ENCODE data around the gene TIMD4. TPM values are rescaled to one million over a fixed set of nuclear protein-coding genes. Genes with fewer than 3 reads are reported as not detected.

The TIMD4 gene
- total RNA-seq, 1 donor from 2014 or later = not detected

DNA sequence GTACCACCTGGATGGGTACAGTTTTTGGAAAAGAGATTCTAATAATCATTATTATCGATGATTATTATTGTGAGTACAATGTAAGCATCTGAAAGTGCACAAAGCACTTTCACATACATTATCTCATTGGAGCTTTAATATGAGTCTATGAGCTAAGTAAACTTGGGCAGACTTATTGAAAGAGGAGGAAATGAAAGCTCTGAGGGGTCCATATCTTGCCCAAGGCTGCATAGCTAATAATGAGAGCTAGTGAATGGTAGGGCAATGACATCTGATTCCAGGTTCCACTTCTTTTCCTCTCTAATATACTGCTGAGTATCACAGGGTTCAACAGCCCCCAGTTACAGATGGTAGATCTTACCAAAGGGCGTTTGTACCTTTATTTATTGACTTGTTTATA is 26.1 kb downstream of the TIMD4 start:
- Histone ChIP-seq H3K4me2 (ENCODE audit: low read length) (no peak overlapping the region), H3K9me3 (ENCODE audit: insufficient read depth, low read depth, low read length) (no peaks in the 10 kb centered on the region), H2AFZ (ENCODE audit: low read depth, low read length) (no peak overlapping the region), H3K4me1 (ENCODE audit: insufficient read depth, low read length) (no peaks in the 10 kb centered on the region), H3K4me3 (ENCODE audit: insufficient read depth, low read depth, low read length) (no peak overlapping the region), H3K27ac (ENCODE audit: low read depth, low read length) (no peak overlapping the region), H4K20me1 (ENCODE audit: insufficient read depth, low read length) (no peaks in the 10 kb centered on the region), H3K36me3 (ENCODE audit: insufficient read depth, low read length) (no peaks in the 10 kb centered on the region), H3K27me3 (ENCODE audit: insufficient read depth, low read length) (no peaks in the 10 kb centered on the region), H3K79me2 (ENCODE audit: insufficient read depth, low read length) (no peaks in the 10 kb centered on the region), H3K9ac (ENCODE audit: low read length) (no peak overlapping the region)
- no peak for DNase-seq (ENCODE audit: low read depth)
- Mint-ChIP-seq H3K27me3 (ENCODE audit: low read depth, unreplicated experiment) (no peaks in the 10 kb centered on the region), H3K36me3 (ENCODE audit: low read depth, unreplicated experiment) (no peaks in the 10 kb centered on the region), H3K4me1 (ENCODE audit: low read depth, unreplicated experiment) (no peaks in the 10 kb centered on the region), H3K27ac (ENCODE audit: unreplicated experiment) (no peak overlapping the region), H3K9me3 (ENCODE audit: unreplicated experiment) (peaks cover 12% of the 10 kb centered on the region), H3K4me3 (ENCODE audit: unreplicated experiment) (no peak overlapping the region)
- TF ChIP-seq, protein P1, sequence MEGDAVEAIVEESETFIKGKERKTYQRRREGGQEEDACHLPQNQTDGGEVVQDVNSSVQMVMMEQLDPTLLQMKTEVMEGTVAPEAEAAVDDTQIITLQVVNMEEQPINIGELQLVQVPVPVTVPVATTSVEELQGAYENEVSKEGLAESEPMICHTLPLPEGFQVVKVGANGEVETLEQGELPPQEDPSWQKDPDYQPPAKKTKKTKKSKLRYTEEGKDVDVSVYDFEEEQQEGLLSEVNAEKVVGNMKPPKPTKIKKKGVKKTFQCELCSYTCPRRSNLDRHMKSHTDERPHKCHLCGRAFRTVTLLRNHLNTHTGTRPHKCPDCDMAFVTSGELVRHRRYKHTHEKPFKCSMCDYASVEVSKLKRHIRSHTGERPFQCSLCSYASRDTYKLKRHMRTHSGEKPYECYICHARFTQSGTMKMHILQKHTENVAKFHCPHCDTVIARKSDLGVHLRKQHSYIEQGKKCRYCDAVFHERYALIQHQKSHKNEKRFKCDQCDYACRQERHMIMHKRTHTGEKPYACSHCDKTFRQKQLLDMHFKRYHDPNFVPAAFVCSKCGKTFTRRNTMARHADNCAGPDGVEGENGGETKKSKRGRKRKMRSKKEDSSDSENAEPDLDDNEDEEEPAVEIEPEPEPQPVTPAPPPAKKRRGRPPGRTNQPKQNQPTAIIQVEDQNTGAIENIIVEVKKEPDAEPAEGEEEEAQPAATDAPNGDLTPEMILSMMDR (IDR thresholded peaks at IDR 0.05; ENCODE audit: insufficient read depth, low read depth, low read length) = no peak
- no peak for TF ChIP-seq EZH2 (IDR thresholded peaks at IDR 0.05; ENCODE audit: insufficient read depth, low read length)
- FAIRE-seq = no peak

DNA sequence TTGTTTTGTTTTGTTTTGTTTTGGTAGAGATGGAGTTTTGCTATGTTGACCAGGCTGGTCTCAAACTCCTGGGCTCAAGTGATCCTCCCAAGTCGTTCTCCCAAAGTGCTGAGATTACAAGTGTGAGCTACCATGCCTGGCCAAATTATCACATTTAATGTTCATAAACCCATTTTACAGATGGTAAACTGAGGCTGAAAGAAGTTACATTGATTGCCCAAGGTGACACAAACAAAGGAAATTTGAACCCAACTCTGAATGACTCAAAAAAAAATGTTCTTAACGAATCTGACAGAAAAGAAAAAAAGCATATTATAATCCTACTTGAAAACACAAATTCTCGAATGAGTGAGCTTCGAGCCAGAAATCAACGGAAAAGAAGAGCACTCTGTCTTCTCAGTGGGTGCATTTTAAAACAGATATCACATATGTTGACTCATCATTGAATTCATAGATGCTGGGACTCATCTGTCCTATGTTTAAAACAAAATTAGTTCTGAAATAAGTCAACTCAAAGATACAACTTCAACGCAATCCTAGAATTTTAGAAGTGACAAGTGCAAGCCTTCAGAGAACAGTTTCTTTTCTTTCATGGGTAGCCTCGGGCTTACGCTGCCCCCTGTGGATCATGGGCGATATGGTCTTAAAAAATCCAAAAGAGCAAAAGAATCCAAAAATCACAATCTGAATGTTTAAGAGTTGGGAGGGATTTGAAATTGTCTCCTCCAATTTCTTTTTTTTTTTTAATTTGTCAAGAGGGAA is 28.4 kb downstream of the TIMD4 start:
- H3K4me3 Mint-ChIP-seq (ENCODE audit: unreplicated experiment) = no peak overlapping the region
- no peak overlapping the region for H3K27ac ChIP-seq (ENCODE audit: low read depth, low read length)
- H3K79me2 ChIP-seq (ENCODE audit: insufficient read depth, low read length) = no peaks in the 10 kb centered on the region
- H3K36me3 Mint-ChIP-seq (ENCODE audit: low read depth, unreplicated experiment) = no peaks in the 10 kb centered on the region
- H3K27me3 Mint-ChIP-seq (ENCODE audit: low read depth, unreplicated experiment) = no peaks in the 10 kb centered on the region
- H4K20me1 ChIP-seq (ENCODE audit: insufficient read depth, low read length) = no peaks in the 10 kb centered on the region
- no peak overlapping the region for H3K4me2 ChIP-seq (ENCODE audit: low read length)
- no peak overlapping the region for H2AFZ ChIP-seq (ENCODE audit: low read depth, low read length)
- no peak overlapping the region for H3K27ac Mint-ChIP-seq (ENCODE audit: unreplicated experiment)
- H3K4me1 ChIP-seq (ENCODE audit: insufficient read depth, low read length) = no peaks in the 10 kb centered on the region
- TF ChIP-seq, protein P1 (IDR thresholded peaks at IDR 0.05; ENCODE audit: insufficient read depth, low read depth, low read length) = peak; percentile 12
- no peak for TF ChIP-seq EZH2 (IDR thresholded peaks at IDR 0.05; ENCODE audit: insufficient read depth, low read length)
- no peak overlapping the region for H3K9ac ChIP-seq (ENCODE audit: low read length)
- no peaks in the 10 kb centered on the region for H3K27me3 ChIP-seq (ENCODE audit: insufficient read depth, low read length)
- no peaks in the 10 kb centered on the region for H3K9me3 ChIP-seq (ENCODE audit: insufficient read depth, low read depth, low read length)
- H3K4me3 ChIP-seq (ENCODE audit: insufficient read depth, low read depth, low read length) = no peak overlapping the region
- no peak for FAIRE-seq
- DNase-seq (ENCODE audit: low read depth) = no peak
- peaks cover 6% of the 10 kb centered on the region for H3K9me3 Mint-ChIP-seq (ENCODE audit: unreplicated experiment)
- H3K36me3 ChIP-seq (ENCODE audit: insufficient read depth, low read length) = no peaks in the 10 kb centered on the region
- H3K4me1 Mint-ChIP-seq (ENCODE audit: low read depth, unreplicated experiment) = no peaks in the 10 kb centered on the region

DNA sequence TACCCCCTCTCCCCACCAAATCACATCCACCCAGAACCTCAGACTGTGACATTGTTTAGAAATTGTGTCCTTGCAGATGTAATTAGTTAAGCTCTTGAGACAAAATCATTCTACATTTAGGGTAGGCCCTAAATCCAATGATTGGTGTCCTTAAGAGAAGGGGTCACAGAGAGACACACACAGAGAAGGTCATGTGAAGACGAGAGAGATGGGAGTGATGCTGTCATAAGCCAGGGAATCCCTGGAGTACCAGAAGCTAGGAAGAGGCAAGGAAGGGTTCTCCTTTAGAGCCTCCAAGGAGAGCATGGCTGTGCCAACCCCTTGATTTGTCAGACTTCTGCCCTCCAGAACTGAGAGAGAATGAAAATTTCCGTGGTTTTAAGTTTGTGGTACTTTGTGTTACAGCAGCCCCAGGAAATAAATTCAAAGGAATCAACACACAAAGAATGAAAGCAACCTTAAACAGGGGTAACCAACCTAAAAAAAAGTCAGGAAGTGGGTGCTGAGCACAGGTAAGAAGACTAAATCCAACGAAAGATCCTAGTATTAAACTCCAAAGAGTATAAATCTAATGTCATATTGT is 33.6 kb downstream of the TIMD4 start:
- H3K9ac ChIP-seq (ENCODE audit: low read length) = no peak overlapping the region
- Mint-ChIP-seq H3K4me3 (ENCODE audit: unreplicated experiment) (no peak overlapping the region), H3K27me3 (ENCODE audit: low read depth, unreplicated experiment) (peaks cover 2% of the 10 kb centered on the region), H3K9me3 (ENCODE audit: unreplicated experiment) (no peaks in the 10 kb centered on the region), H3K27ac (ENCODE audit: unreplicated experiment) (no peak overlapping the region), H3K36me3 (ENCODE audit: low read depth, unreplicated experiment) (no peaks in the 10 kb centered on the region), H3K4me1 (ENCODE audit: low read depth, unreplicated experiment) (no peaks in the 10 kb centered on the region)
- H3K4me3 ChIP-seq (ENCODE audit: insufficient read depth, low read depth, low read length) = no peak overlapping the region
- H4K20me1 ChIP-seq (ENCODE audit: insufficient read depth, low read length) = no peaks in the 10 kb centered on the region
- no peak overlapping the region for H3K27ac ChIP-seq (ENCODE audit: low read depth, low read length)
- no peak overlapping the region for H3K4me2 ChIP-seq (ENCODE audit: low read length)
- no peak overlapping the region for H2AFZ ChIP-seq (ENCODE audit: low read depth, low read length)
- TF ChIP-seq, protein P1 (IDR thresholded peaks at IDR 0.05; ENCODE audit: insufficient read depth, low read depth, low read length) = no peak
- no peak for TF ChIP-seq EZH2 (IDR thresholded peaks at IDR 0.05; ENCODE audit: insufficient read depth, low read length)
- H3K4me1 ChIP-seq (ENCODE audit: insufficient read depth, low read length) = no peaks in the 10 kb centered on the region
- no peaks in the 10 kb centered on the region for H3K9me3 ChIP-seq (ENCODE audit: insufficient read depth, low read depth, low read length)
- FAIRE-seq = no peak
- no peaks in the 10 kb centered on the region for H3K36me3 ChIP-seq (ENCODE audit: insufficient read depth, low read length)
- no peaks in the 10 kb centered on the region for H3K27me3 ChIP-seq (ENCODE audit: insufficient read depth, low read length)
- no peak for DNase-seq (ENCODE audit: low read depth)
- H3K79me2 ChIP-seq (ENCODE audit: insufficient read depth, low read length) = no peaks in the 10 kb centered on the region
